Neural crest cell (in vitro differentiated cells): ENCODE results near the gene DNAH7. TPM values are rescaled to one million over a fixed set of nuclear protein-coding genes. Genes with fewer than 3 reads are reported as not detected.

Experiments used
- DNase-seq: peaks from one replicate; pipeline ENCODE4 v3.0.0; 2021; ENCODE audit warnings: low read depth, mixed read lengths, low spot score
- H3K27ac Mint-ChIP-seq: one replicate; pipeline ENCODE4 v1.8.0; 2021; ENCODE audit warnings: mild to moderate bottlenecking, mixed read lengths; ENCODE audit not compliant: unreplicated experiment
- H3K27me3 Mint-ChIP-seq: 2 replicates; pipeline ENCODE4 v1.8.0; 2021; ENCODE audit warnings: low read depth, mild to moderate bottlenecking, mixed read lengths
- H3K36me3 Mint-ChIP-seq: 2 replicates; pipeline ENCODE4 v1.8.0; 2021; ENCODE audit warnings: low read depth, mild to moderate bottlenecking, mixed read lengths
- H3K4me1 Mint-ChIP-seq: 2 replicates; pipeline ENCODE4 v1.8.0; 2021; ENCODE audit warnings: mixed read lengths
- H3K4me3 Mint-ChIP-seq: one replicate; pipeline ENCODE4 v1.8.0; 2021; ENCODE audit warnings: mild to moderate bottlenecking, mixed read lengths
- H3K9me3 Mint-ChIP-seq: 2 replicates; pipeline ENCODE4 v1.8.0; 2021; ENCODE audit warnings: mixed read lengths
- CTCF ChIP-seq: fragments of 200-600 bp; sonication (generic); conservative IDR thresholded peaks from 2 replicates; pipeline ENCODE4 v1.5.0; 2021; ENCODE audit warnings: antibody characterized with exemption, mild to moderate bottlenecking
- total RNA-seq: library from RNA; stranded (reverse); gene quantifications from 2 replicates; pipeline ENCODE4 v1.2.1, GENCODE V29; 2021

Gene DNAH7
- total RNA-seq, 1 donor from 2014 or later = 1.5 TPM

GRCh38 chr2:195727106-195727505 lies 341.5 kb downstream of the DNAH7 start:
- no peak for DNase-seq
- H3K36me3 Mint-ChIP-seq = peaks cover 33% of the 10 kb centered on the region
- no peak for TF ChIP-seq CTCF
- H3K4me1 Mint-ChIP-seq = peaks cover 8% of the 10 kb centered on the region
- H3K27ac Mint-ChIP-seq = no peak overlapping the region
- H3K27me3 Mint-ChIP-seq = no peaks in the 10 kb centered on the region
- no peaks in the 10 kb centered on the region for H3K9me3 Mint-ChIP-seq
- H3K4me3 Mint-ChIP-seq = no peak overlapping the region

- H3K27ac Mint-ChIP-seq = no peak overlapping the region
- peaks cover 8% of the 10 kb centered on the region for H3K4me1 Mint-ChIP-seq
- H3K27me3 Mint-ChIP-seq = no peaks in the 10 kb centered on the region
- no peak for TF ChIP-seq CTCF
- H3K36me3 Mint-ChIP-seq = peaks cover 24% of the 10 kb centered on the region
- no peaks in the 10 kb centered on the region for H3K9me3 Mint-ChIP-seq
- DNase-seq = no peak
- H3K4me3 Mint-ChIP-seq = no peak overlapping the region
Measured at GRCh38 chr2:195722075-195722474, 346.6 kb downstream of the DNAH7 start.

GRCh38 chr2:195721042-195721441 lies 347.6 kb downstream of the DNAH7 start:
- TF ChIP-seq CTCF = no peak
- Mint-ChIP-seq H3K27me3 (no peaks in the 10 kb centered on the region), H3K27ac (no peak overlapping the region), H3K9me3 (no peaks in the 10 kb centered on the region), H3K4me3 (no peak overlapping the region), H3K36me3 (peaks cover 27% of the 10 kb centered on the region), H3K4me1 (peaks cover 8% of the 10 kb centered on the region)
- no peak for DNase-seq

GRCh38 chr2:195716466-195716865 lies 352.2 kb downstream of the DNAH7 start:
- H3K27me3 Mint-ChIP-seq = no peaks in the 10 kb centered on the region
- no peaks in the 10 kb centered on the region for H3K4me1 Mint-ChIP-seq
- H3K27ac Mint-ChIP-seq = no peak overlapping the region
- no peaks in the 10 kb centered on the region for H3K9me3 Mint-ChIP-seq
- peaks cover 32% of the 10 kb centered on the region for H3K36me3 Mint-ChIP-seq
- no peak overlapping the region for H3K4me3 Mint-ChIP-seq
- TF ChIP-seq CTCF = no peak
- DNase-seq = no peak

- H3K36me3 Mint-ChIP-seq = peaks cover 28% of the 10 kb centered on the region
- no peak overlapping the region for H3K4me3 Mint-ChIP-seq
- DNase-seq = no peak
Measured at GRCh38 chr2:195711478-195711877, 357.2 kb downstream of the DNAH7 start.

More at GRCh38 chr2:195711478-195711877, 357.2 kb downstream of the DNAH7 start:
- Mint-ChIP-seq H3K4me1 (no peaks in the 10 kb centered on the region), H3K9me3 (no peaks in the 10 kb centered on the region), H3K27ac (no peak overlapping the region), H3K27me3 (no peaks in the 10 kb centered on the region)
- no peak for TF ChIP-seq CTCF
